SK-N-SH treated with all-trans-retinoic acid at 6 μM for 48 hours (cell line): ENCODE results near the gene MAP4K4.

ENCODE experiments used
- ATAC-seq: fragments of 200-7000 bp; cut with Tn5 transposase; 3 replicates; pipeline ENCODE4 v1.9.1; 2020; ENCODE audit warnings: mild to moderate bottlenecking, moderate library complexity
- BACH2 ChIP-seq: fragments of 250-450 bp; sonication (Bioruptor Pico); IDR thresholded peaks from 2 replicates; pipeline ENCODE4 v1.9.0; 2021; ENCODE audit warnings: mild to moderate bottlenecking, borderline replicate concordance
- CSDC2 ChIP-seq: fragments of 250-450 bp; sonication (Bioruptor Pico); IDR thresholded peaks from 2 replicates; pipeline ENCODE4 v1.5.0; 2020; ENCODE audit warnings: mild to moderate bottlenecking, moderate library complexity
- CSRNP3 ChIP-seq: fragments of 250-450 bp; sonication (Bioruptor Pico); IDR thresholded peaks from 2 replicates; pipeline ENCODE4 v1.5.1; 2021; ENCODE audit warnings: mild to moderate bottlenecking, moderate library complexity
- ESRRG ChIP-seq: fragments of 250-450 bp; sonication (Bioruptor Pico); IDR thresholded peaks from 2 replicates; pipeline ENCODE4 v1.6.1; 2021; ENCODE audit warnings: mild to moderate bottlenecking
- GLIS3 ChIP-seq: fragments of 250-450 bp; sonication (Bioruptor Pico); IDR thresholded peaks from 2 replicates; pipeline ENCODE4 v1.5.0; 2020; ENCODE audit warnings: mild to moderate bottlenecking, moderate library complexity
- OSR1 ChIP-seq: fragments of 250-450 bp; sonication (Bioruptor Pico); IDR thresholded peaks from 2 replicates; pipeline ENCODE4 v1.8.0; 2022; ENCODE audit warnings: moderate library complexity, mild to moderate bottlenecking, inconsistent platforms
- PATZ1 ChIP-seq: fragments of 250-450 bp; sonication (Bioruptor Pico); IDR thresholded peaks from 2 replicates; pipeline ENCODE4 v1.8.0; 2020; ENCODE audit warnings: mild to moderate bottlenecking, moderate library complexity, borderline replicate concordance
- POU6F1 ChIP-seq: fragments of 250-450 bp; sonication (Bioruptor Pico); IDR thresholded peaks from 2 replicates; pipeline ENCODE4 v1.8.0; 2021; ENCODE audit warnings: low read depth, mild to moderate bottlenecking, moderate library complexity, borderline replicate concordance
- PPARA ChIP-seq: fragments of 250-450 bp; sonication (Bioruptor Pico); IDR thresholded peaks from 2 replicates; pipeline ENCODE4 v1.5.0; 2020; ENCODE audit warnings: mild to moderate bottlenecking, borderline replicate concordance
- RARB ChIP-seq: fragments of 250-450 bp; sonication (Bioruptor Pico); IDR thresholded peaks from 2 replicates; pipeline ENCODE4 v1.8.0; 2021; ENCODE audit warnings: mild to moderate bottlenecking, moderate library complexity
- TCF4 ChIP-seq: fragments of 250-450 bp; sonication (Bioruptor Pico); IDR thresholded peaks from 2 replicates; pipeline ENCODE4 v1.8.0; 2021; ENCODE audit warnings: mild to moderate bottlenecking, moderate library complexity, borderline replicate concordance
- TOX ChIP-seq: fragments of 250-450 bp; sonication (Bioruptor Pico); IDR thresholded peaks from 2 replicates; pipeline ENCODE4 v1.8.0; 2021; ENCODE audit warnings: mild to moderate bottlenecking, moderate library complexity, borderline replicate concordance
- TSHZ2 ChIP-seq: fragments of 250-450 bp; sonication (Bioruptor Pico); IDR thresholded peaks from 2 replicates; pipeline ENCODE4 v1.5.0; 2020; ENCODE audit warnings: mild to moderate bottlenecking, moderate library complexity
- ZC3H10 ChIP-seq: fragments of 250-450 bp; sonication (Bioruptor Pico); IDR thresholded peaks from 2 replicates; pipeline ENCODE4 v1.5.1; 2021; ENCODE audit warnings: mild to moderate bottlenecking, moderate library complexity
- ZFP3 ChIP-seq: fragments of 250-450 bp; sonication (Bioruptor Pico); IDR thresholded peaks from 2 replicates; pipeline ENCODE4 v1.5.0; 2020; ENCODE audit warnings: mild to moderate bottlenecking, moderate library complexity
- ZFP30 ChIP-seq: fragments of 450-650 bp; formaldehyde crosslinking; IDR thresholded peaks from 2 replicates; pipeline ENCODE4 v1.5.0; 2022; ENCODE audit warnings: mild to moderate bottlenecking, moderate library complexity
- ZNF565 ChIP-seq: fragments of 450-650 bp; formaldehyde crosslinking; conservative IDR thresholded peaks from 2 replicates; pipeline ENCODE4 v1.5.0; 2020; ENCODE audit warnings: low read depth, mild to moderate bottlenecking, moderate library complexity
- ZNF70 ChIP-seq: fragments of 450-650 bp; formaldehyde crosslinking; IDR thresholded peaks from 2 replicates; pipeline ENCODE4 v1.5.0; 2020; ENCODE audit warnings: mild to moderate bottlenecking, moderate library complexity
- ZNF8 ChIP-seq: fragments of 450-650 bp; formaldehyde crosslinking; IDR thresholded peaks from 2 replicates; pipeline ENCODE4 v1.5.0; 2020; ENCODE audit warnings: mild to moderate bottlenecking, moderate library complexity

Gene MAP4K4

GRCh38 chr2:101803128-101803527 lies 105.6 kb downstream of the MAP4K4 start (continued):
- TF ChIP-seq TSHZ2 (CRISPR knock-in tag), result no peak
- TF ChIP-seq CSDC2, result no peak

- ATAC-seq, result no peak
Measured at GRCh38 chr2:101803945-101804696, 106.6 kb downstream of the MAP4K4 start.

GRCh38 chr2:101805152-101806088 lies 107.9 kb downstream of the MAP4K4 start:
- ATAC-seq, result peak; percentile 73
- TF ChIP-seq TCF4 (CRISPR knock-in tag) (peak; percentile 88), TSHZ2 (CRISPR knock-in tag) (0 out of 2 replicates have a peak, but pooled peaks have one; percentile 65), ZFP30 (no peak), ZNF565 (CRISPR knock-in tag) (no peak), POU6F1 (CRISPR knock-in tag) (no peak), ZC3H10 (CRISPR knock-in tag) (no peak), PPARA (no peak), CSDC2 (no peak), ESRRG (CRISPR knock-in tag) (no peak), PATZ1 (CRISPR knock-in tag) (no peak; the same call in 1 of the 2 replicates), RARB (CRISPR knock-in tag) (no peak), ZNF70 (CRISPR knock-in tag) (no peak; the same call in 1 of the 2 replicates), TOX (CRISPR knock-in tag) (no peak), BACH2 (no peak), CSRNP3 (CRISPR knock-in tag) (peak; percentile 37; the same call in 1 of the 2 replicates), ZNF8 (CRISPR knock-in tag) (0 out of 2 replicates have a peak, but pooled peaks have one; percentile 7), OSR1 (CRISPR knock-in tag) (no peak), GLIS3 (CRISPR knock-in tag) (peak; percentile 78; the same call in 1 of the 2 replicates)

More at GRCh38 chr2:101803945-101804696, 106.6 kb downstream of the MAP4K4 start:
- TF ChIP-seq PATZ1 (CRISPR knock-in tag) (no peak), BACH2 (no peak), TCF4 (CRISPR knock-in tag) (0 out of 2 replicates have a peak, but pooled peaks have one; percentile 15), TOX (CRISPR knock-in tag) (no peak), OSR1 (CRISPR knock-in tag) (no peak), ZFP3 (no peak)
